ENCODE results near the gene TMEM258.

DNA sequence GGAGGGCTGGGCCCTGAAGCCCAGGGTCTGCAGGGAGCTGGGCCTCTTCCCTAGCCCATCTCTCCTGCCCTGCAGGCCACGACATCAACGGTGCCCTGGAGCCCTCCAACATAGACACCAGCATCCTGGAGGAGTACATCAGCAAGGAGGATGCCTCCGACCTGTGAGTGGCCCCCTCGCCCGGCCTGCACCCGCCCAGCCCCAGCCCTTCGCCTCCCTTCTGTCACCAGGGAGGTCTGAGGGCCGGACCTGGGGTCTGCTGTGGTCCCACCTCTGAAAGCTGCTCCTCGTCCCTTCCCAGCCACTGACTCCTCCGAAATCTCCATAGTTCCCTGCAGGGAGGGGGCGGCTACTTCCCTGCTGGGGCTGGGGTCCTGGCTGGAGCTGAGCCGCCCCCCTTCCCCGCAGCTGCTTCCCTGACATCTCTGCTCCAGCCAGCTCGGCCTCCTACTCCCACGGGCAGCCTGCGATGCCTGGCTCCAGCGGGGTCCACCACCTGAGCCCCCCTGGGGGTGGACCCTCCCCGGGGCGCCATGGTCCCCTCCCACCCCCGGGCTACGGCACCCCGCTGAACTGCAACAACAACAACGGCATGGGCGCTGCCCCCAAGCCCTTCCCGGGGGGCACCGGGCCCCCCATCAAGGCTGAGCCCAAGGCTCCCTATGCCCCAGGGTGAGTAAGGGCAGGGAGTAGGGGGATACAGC, 26.7 kb downstream of the TMEM258 start:
- TF ChIP-seq POLR2AphosphoS5 (IDR thresholded peaks at IDR 0.05) (no peak), POLR2A (IDR thresholded peaks at IDR 0.05) (no peak), EP300 (IDR thresholded peaks at IDR 0.05; ENCODE audit: low read depth) (no peak)
- TF ChIP-seq, protein P1, sequence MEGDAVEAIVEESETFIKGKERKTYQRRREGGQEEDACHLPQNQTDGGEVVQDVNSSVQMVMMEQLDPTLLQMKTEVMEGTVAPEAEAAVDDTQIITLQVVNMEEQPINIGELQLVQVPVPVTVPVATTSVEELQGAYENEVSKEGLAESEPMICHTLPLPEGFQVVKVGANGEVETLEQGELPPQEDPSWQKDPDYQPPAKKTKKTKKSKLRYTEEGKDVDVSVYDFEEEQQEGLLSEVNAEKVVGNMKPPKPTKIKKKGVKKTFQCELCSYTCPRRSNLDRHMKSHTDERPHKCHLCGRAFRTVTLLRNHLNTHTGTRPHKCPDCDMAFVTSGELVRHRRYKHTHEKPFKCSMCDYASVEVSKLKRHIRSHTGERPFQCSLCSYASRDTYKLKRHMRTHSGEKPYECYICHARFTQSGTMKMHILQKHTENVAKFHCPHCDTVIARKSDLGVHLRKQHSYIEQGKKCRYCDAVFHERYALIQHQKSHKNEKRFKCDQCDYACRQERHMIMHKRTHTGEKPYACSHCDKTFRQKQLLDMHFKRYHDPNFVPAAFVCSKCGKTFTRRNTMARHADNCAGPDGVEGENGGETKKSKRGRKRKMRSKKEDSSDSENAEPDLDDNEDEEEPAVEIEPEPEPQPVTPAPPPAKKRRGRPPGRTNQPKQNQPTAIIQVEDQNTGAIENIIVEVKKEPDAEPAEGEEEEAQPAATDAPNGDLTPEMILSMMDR (IDR thresholded peaks at IDR 0.05) = no peak

All from transverse colon (tissue), 4 donors.